Right atrium auricular region (tissue), 2 donors: ENCODE data around the gene PGM5. TPM values are rescaled to one million over a fixed set of nuclear protein-coding genes. Genes with fewer than 3 reads are reported as not detected.

Experiments
- DNase-seq: peaks from one replicate; pipeline ENCODE4 v3.0.0-alpha.2; 2019; ENCODE audit warnings: low spot score
- H3K27ac ChIP-seq, 2 donors: fragments of 200-600 bp; sonication (generic); 1 replicate in 1 of 2; 2 replicates in 1 of 2; pipeline ENCODE4 v1.5.1; 2016 to 2019
- H3K27me3 ChIP-seq, 2 donors: fragments of 200-600 bp; sonication (generic); one replicate each; pipeline versions ENCODE4 v1.5.1 to v1.6.0; 2017 to 2019
- H3K36me3 ChIP-seq: fragments of 200-600 bp; sonication (generic); one replicate; pipeline ENCODE4 v1.5.1; 2016
- H3K4me1 ChIP-seq, 2 donors: fragments of 200-600 bp; sonication (generic); one replicate each; pipeline versions ENCODE4 v1.5.1 to v1.6.0; 2017 to 2019
- H3K4me3 ChIP-seq, 2 donors: fragments of 200-600 bp; sonication (generic); 1 replicate in 1 of 2; 2 replicates in 1 of 2; pipeline ENCODE4 v1.5.1; 2017 to 2019; ENCODE audit warnings: mild to moderate bottlenecking in 1 of 2, moderate library complexity in 1 of 2
- H3K9me3 ChIP-seq, 2 donors: fragments of 200-600 bp; sonication (generic); one replicate each; pipeline ENCODE4 v1.5.1; 2019
- CTCF ChIP-seq, 2 donors: fragments of 200-600 bp; sonication (generic); IDR thresholded peaks; one replicate each; pipeline ENCODE4 v1.5.1; 2019; ENCODE audit warnings: antibody characterized with exemption in 2 of 2
- total RNA-seq, 2 donors: library from RNA; depleted of rRNA; stranded (reverse); fragments of >200 nt; gene quantifications; one replicate each; pipeline ENCODE4 v1.1.0, GENCODE V29; 2016

The PGM5 gene
- total RNA-seq, 2 donors from 2014 or later: 274 to 281 TPM

GRCh38 chr9:68567565-68567964, 211.2 kb downstream of the PGM5 start:
- Histone ChIP-seq H3K9me3 (no peaks in the 10 kb centered on the region), H3K36me3 (no peaks in the 10 kb centered on the region), H3K27me3 (no peaks in the 10 kb centered on the region), H3K27ac (peak overlapping the region in 1 of 2 donors; percentile 32), H3K4me3 (no peak overlapping the region), H3K4me1 (no peaks in the 10 kb centered on the region)
- no peak for TF ChIP-seq CTCF (IDR thresholded peaks at IDR 0.05)
- DNase-seq: no peak

DNA sequence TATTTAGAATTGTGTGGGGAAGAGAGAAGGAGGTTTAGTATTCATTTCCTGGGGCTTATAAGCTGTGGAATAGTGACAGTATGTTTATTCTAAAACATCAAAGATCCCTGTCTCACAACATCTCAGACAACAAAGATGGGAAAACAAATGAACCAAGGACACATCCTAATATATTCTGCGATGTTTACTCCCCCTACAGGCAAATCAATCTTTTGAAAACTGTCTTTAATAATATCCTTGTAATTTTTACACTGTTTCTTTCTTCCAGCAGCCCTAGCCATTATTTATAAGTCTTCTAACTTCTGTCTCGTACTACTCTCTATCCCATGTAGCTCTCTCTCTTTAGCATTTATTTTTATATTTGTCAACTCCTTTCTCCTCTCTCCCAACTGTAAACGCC, 217.7 kb downstream of the PGM5 start:
- Histone ChIP-seq H3K27ac (no peak overlapping the region), H3K4me1 (no peaks in the 10 kb centered on the region)
- TF ChIP-seq CTCF (IDR thresholded peaks at IDR 0.05): peak in 1 of 2 donors; percentile 54

GRCh38 chr9:68575817-68576216, 219.4 kb downstream of the PGM5 start:
- H3K9me3 ChIP-seq: no peaks in the 10 kb centered on the region
- H3K27me3 ChIP-seq: no peaks in the 10 kb centered on the region
- H3K4me1 ChIP-seq: no peaks in the 10 kb centered on the region
- TF ChIP-seq CTCF (IDR thresholded peaks at IDR 0.05): no peak
- H3K4me3 ChIP-seq: no peak overlapping the region
- DNase-seq: no peak
- no peak overlapping the region for H3K27ac ChIP-seq
- no peaks in the 10 kb centered on the region for H3K36me3 ChIP-seq

More for the DNA sequence above, 217.7 kb downstream of the PGM5 start:
- no peaks in the 10 kb centered on the region for H3K9me3 ChIP-seq
- no peaks in the 10 kb centered on the region for H3K27me3 ChIP-seq
- no peak for DNase-seq
- no peak overlapping the region for H3K4me3 ChIP-seq
- no peaks in the 10 kb centered on the region for H3K36me3 ChIP-seq

DNA sequence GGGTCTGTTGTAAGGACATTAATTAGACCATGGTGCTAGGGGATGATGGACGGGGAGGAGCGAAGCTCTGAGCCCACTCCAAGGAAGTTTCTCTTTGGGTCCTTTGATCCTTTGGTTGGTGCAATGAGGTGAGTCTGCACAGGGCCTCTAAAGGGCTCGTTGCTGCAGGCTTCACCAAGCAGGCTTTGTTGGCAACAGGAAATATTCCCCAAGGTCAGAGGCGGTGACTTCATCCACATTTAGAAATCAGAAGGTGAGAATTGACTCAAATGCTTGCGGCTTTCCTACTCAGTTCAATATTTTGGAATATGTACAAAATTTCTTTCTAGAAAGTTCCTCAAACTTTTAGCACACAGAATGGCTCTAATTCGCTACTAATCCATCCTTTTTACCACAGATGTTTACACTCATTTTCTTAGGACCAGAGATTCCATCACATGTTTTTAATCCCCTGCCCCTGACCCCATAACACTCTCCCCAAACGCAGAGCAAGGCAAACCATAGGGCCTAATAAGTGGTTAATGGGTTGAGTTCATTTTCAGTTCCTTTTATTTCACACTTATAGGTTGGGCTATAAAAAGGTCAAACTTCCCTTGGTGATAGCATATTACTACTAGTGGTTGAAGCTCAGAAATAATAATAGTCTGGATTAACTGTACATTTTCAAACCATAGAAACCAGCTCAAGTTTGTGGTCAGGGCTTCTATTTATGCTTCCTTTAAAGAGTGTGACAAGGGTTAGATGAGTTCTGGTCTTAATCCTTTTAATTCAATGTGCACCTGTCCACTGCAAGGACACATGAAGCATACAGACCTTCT, 221.6 kb downstream of the PGM5 start:
- H3K9me3 ChIP-seq: no peaks in the 10 kb centered on the region
- H3K27me3 ChIP-seq: no peaks in the 10 kb centered on the region
- no peak overlapping the region for H3K27ac ChIP-seq
- H3K4me1 ChIP-seq: no peaks in the 10 kb centered on the region
- no peaks in the 10 kb centered on the region for H3K36me3 ChIP-seq
- DNase-seq: no peak
- no peak for TF ChIP-seq CTCF (IDR thresholded peaks at IDR 0.05)
- H3K4me3 ChIP-seq: no peak overlapping the region

Other genes with a start within 250 kb of the PGM5 start
- gene ZNG1C, start 114.6 kb upstream of the PGM5 start, total RNA-seq: 1 to 10 TPM; 8.4 to 8.5 TPM
- not detected for gene FOXD4L3, start 53.7 kb upstream of the PGM5 start, total RNA-seq
- not detected for gene TMEM252, start 184.3 kb downstream of the PGM5 start, total RNA-seq